Measurements from ENCODE around the gene ARHGEF37. TPM values are rescaled to one million over a fixed set of nuclear protein-coding genes. Genes with fewer than 3 reads are reported as not detected.

ARHGEF37 gene
- total RNA-seq, 1 experiment from 2014 or later = 0.64 TPM

GRCh38 chr5:149622466-149622865 is 41.2 kb downstream of the ARHGEF37 start:
- Histone ChIP-seq H3K4me3 (ENCODE audit: low read depth, low read length, poor library complexity, severe bottlenecking) (no peak overlapping the region), H3K4me1 (ENCODE audit: insufficient read depth, low read length, poor library complexity, severe bottlenecking) (no peaks in the 10 kb centered on the region), H3K27ac (ENCODE audit: low read depth, low read length, poor library complexity, severe bottlenecking) (no peak overlapping the region), H3K27me3 (replicated peaks; ENCODE audit: insufficient read depth, low read depth, low read length, poor library complexity) (no peaks in the 10 kb centered on the region), H3K9me3 (ENCODE audit: low read depth, low read length, poor library complexity, severe bottlenecking) (no peaks in the 10 kb centered on the region), H3K36me3 (ENCODE audit: insufficient read depth, low read length, poor library complexity, severe bottlenecking) (no peaks in the 10 kb centered on the region)
- ChIA-PET POLR2A (ENCODE audit: low non-redundant PET) (interaction anchor here (0.6 kb wide), 1 partner anchor 308 kb away, joined by 3 read pairs; no protein-coding TSS in a partner anchor), CTCF (no interaction called here)
- DNase-seq (ENCODE audit: low spot score) = no peak
- no peak for TF ChIP-seq EZH2 (IDR thresholded peaks at IDR 0.05; ENCODE audit: borderline replicate concordance, low read depth, low read length, poor library complexity, severe bottlenecking)
- no peak for TF ChIP-seq CTCF (conservative IDR thresholded peaks at IDR 0.05; ENCODE audit: low read depth, low read length)
- no TSS peak for BruUV-seq (replicated peaks)
- intact Hi-C loops (cut with micrococcal nuclease; ENCODE audit: unreplicated experiment) = no loop called here

- H3K36me3 ChIP-seq (ENCODE audit: insufficient read depth, low read length, poor library complexity, severe bottlenecking) = no peaks in the 10 kb centered on the region
- ChIA-PET CTCF (interaction anchor here (1.0 kb wide), 1 partner anchor 181 kb away, joined by 4 read pairs; no protein-coding TSS in a partner anchor), POLR2A (ENCODE audit: low non-redundant PET) (no interaction called here)
- TF ChIP-seq EZH2 (IDR thresholded peaks at IDR 0.05; ENCODE audit: borderline replicate concordance, low read depth, low read length, poor library complexity, severe bottlenecking) = no peak
- TF ChIP-seq CTCF (conservative IDR thresholded peaks at IDR 0.05; ENCODE audit: low read depth, low read length) = no peak
- H3K9me3 ChIP-seq (ENCODE audit: low read depth, low read length, poor library complexity, severe bottlenecking) = no peaks in the 10 kb centered on the region
- no TSS peak for BruUV-seq (replicated peaks)
- H3K4me1 ChIP-seq (ENCODE audit: insufficient read depth, low read length, poor library complexity, severe bottlenecking) = no peaks in the 10 kb centered on the region
- H3K4me3 ChIP-seq (ENCODE audit: low read depth, low read length, poor library complexity, severe bottlenecking) = no peak overlapping the region
- no peaks in the 10 kb centered on the region for H3K27me3 ChIP-seq (replicated peaks; ENCODE audit: insufficient read depth, low read depth, low read length, poor library complexity)
- no peak for DNase-seq (ENCODE audit: low spot score)
- intact Hi-C loops (cut with micrococcal nuclease; ENCODE audit: unreplicated experiment) = no loop called here
- no peak overlapping the region for H3K27ac ChIP-seq (ENCODE audit: low read depth, low read length, poor library complexity, severe bottlenecking)
Observed at GRCh38 chr5:149623473-149623872, 42.2 kb downstream of the ARHGEF37 start.

GRCh38 chr5:149627070-149627469 is 45.8 kb downstream of the ARHGEF37 start:
- H3K4me1 ChIP-seq (ENCODE audit: insufficient read depth, low read length, poor library complexity, severe bottlenecking) = no peaks in the 10 kb centered on the region
- H3K27ac ChIP-seq (ENCODE audit: low read depth, low read length, poor library complexity, severe bottlenecking) = no peak overlapping the region
- POLR2A ChIA-PET (ENCODE audit: low non-redundant PET) = no interaction called here
- no peak for DNase-seq (ENCODE audit: low spot score)
- no peaks in the 10 kb centered on the region for H3K36me3 ChIP-seq (ENCODE audit: insufficient read depth, low read length, poor library complexity, severe bottlenecking)
- H3K27me3 ChIP-seq (replicated peaks; ENCODE audit: insufficient read depth, low read depth, low read length, poor library complexity) = no peaks in the 10 kb centered on the region
- TF ChIP-seq EZH2 (IDR thresholded peaks at IDR 0.05; ENCODE audit: borderline replicate concordance, low read depth, low read length, poor library complexity, severe bottlenecking) = no peak
- no peak for TF ChIP-seq CTCF (conservative IDR thresholded peaks at IDR 0.05; ENCODE audit: low read depth, low read length)
- CTCF ChIA-PET = no interaction called here
- no peak overlapping the region for H3K4me3 ChIP-seq (ENCODE audit: low read depth, low read length, poor library complexity, severe bottlenecking)
- no TSS peak for BruUV-seq (replicated peaks)
- intact Hi-C loops (cut with micrococcal nuclease; ENCODE audit: unreplicated experiment) = no loop called here
- H3K9me3 ChIP-seq (ENCODE audit: low read depth, low read length, poor library complexity, severe bottlenecking) = no peaks in the 10 kb centered on the region

Data from A673 (cell line).